Stimulated activated CD4-positive, alpha-beta T cell treated with anti-CD3 and anti-CD28 coated beads, Interleukin-15, amount 100 ng/mL, for 24 hours (primary cell): Measurements from ENCODE around the gene OLIG2.

Source experiments
- DNase-seq: peaks from one replicate; pipeline ENCODE4 v3.0.0-alpha.2; 2020

Gene OLIG2

DNA sequence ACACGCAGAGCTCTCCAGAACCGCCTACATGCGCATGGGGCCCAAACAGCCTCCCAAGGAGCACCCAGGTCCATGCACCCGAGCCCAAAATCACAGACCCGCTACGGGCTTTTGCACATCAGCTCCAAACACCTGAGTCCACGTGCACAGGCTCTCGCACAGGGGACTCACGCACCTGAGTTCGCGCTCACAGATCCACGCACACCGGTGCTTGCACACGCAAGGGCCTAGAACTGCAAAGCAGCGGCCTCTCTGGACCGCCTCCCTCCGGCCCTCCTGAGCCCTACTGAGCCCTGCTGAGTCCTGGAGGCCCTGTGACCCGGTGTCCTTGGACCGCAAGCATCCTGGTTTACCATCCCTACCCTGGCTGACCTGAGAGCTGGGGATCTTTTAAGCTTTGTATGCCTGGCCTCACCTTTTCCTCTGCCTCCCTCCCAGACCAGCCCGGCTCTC, 8.3 kb downstream of the OLIG2 start:
- no peak for DNase-seq

DNA sequence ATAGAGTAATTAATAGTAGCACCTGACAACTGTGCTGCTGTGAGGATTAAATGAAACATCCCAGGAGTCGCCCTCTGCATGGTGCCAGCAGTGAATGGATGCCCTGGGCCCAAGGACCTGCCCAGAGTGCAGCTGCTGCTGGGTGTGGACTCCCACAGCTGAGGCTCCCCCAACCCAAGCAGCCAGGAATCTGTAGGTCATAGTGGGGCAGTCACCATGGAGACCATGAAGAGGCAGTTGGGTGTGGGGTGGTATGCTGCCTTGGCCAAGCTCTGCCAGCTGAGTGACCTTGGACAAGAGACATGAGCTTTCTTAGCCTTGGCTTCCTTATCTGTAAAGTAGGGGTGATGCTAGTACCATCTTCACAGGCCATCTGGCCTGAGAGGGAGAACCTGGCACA, 9.4 kb downstream of the OLIG2 start:
- no peak for DNase-seq

DNA sequence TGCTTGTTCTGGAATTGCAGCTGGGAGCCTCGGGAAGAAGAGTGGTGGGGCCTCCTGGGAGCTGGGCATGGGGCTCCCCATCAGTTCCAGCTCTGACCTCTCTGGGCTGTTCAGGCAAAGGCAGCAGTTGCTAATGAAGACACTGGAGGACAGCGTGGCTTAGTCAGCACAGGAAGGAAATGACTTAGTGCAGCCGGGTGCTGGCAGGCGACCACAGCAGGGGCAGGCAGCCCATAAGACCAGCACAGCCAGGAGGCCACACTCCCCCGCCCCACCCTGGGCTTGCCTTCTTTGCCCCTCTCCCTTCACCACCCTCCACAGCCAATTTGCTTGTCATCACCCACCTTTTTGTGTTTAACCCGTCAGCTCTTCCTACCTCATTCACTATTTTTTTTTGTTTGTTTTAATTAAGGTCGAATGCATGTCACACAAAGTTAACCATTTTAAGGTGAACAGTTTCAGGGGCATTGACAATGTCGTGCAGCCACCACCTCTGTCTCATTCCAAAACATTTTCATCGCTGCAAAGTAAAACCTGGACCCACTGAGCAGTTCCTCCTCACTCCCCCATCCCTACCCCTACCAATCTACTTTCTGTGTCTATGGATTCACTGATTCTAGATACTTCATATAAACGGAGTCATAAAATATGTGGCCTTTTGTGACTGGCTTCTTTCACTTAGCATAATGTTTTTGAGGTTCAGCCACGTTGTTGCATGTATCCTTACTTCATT, 10.9 kb downstream of the OLIG2 start:
- peak; percentile 23 for DNase-seq

DNA sequence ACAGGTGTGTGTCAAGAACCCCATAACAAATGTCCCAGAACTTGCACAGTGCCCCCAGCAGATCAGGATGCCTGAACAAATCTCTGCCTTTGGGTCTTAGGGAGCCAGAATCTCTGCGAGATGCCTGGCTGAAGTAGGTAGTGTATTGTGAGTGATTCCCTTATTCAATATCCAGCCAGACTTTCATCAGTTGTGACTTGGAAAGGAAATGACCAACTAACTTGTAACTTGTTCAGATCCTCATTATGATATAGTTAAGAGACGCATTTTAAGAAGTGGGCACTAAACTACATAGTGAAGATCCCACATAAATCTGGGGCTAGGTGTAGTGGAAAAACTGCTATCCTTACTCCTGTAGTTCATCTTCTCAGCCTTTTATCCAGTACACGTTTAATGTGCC, 11.8 kb downstream of the OLIG2 start:
- no peak for DNase-seq

DNA sequence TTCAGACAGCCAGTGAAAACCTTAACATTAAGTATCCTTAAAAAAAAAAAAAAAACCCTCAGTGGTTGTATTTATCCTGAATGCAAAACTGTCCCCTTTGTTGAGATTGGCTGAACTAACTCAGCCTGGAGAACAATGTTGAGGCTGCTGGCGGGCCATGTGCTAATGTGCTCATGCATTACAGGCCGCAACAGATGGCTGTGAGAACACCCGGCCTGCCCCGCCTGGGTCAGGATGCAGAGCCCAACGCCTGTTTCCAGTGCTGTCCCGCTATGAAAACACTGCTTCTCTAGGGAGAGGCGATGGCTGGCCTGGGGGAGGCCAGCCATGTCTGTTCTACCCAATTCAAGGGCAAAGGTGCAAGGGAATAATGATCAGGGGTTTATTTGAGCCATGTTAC, 13.8 kb downstream of the OLIG2 start:
- no peak for DNase-seq

DNA sequence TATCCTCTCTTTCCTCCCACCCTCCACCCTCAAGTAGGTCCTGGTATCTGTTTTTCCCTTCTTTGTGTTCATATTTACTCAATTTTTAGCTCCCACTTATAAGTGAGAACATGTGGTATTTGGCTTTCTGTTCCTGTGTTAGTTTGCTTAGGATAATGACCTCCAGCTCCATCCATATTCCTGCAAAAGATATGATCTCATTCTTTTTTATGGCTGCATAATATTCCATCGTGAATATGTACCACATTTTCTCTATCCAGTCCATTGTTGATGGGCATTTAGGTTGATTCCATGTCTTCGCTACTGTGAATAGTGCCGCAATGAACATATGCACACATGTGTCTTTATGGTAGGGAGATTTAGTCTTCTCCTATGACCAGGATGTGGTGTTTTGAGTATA, 14.5 kb downstream of the OLIG2 start:
- no peak for DNase-seq

DNA sequence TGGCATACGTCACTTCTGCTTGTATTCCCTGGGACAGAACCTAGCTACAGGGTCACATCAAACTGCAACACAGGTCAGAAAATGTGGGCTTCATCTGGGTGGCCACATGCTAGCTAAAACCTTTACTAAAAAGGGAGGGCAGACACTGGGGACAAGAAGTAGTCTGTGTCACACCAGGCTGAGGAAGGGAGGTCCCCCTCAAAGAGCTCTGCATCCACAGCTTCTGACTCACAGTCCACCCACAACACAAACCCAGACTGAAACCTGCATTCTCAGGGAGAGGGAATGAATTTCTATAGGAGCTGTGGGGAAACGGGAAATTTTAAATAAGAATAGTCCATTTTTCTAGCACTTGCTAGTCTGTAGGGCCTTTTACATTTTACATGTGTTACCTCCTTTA, 16.2 kb downstream of the OLIG2 start:
- DNase-seq, result no peak

DNA sequence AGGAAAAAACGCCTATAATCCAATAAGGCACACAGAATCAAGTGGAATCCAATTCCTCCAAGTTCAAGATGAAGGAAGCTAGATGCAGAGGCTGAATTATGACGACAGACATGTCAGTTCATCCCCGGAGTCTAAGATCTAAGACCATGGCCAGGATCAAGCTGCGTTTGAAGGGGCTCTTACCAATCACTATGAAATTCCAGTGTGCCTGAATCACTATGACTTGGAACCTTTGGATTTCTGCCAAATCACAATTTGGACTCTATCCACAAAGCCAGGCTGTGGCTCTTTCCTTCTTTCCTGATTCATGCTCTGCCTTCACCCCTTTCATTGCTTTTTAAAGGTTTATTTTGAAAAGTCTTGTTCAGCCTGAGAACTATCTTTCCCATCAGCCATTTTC, 17.1 kb downstream of the OLIG2 start:
- DNase-seq, result no peak

DNA sequence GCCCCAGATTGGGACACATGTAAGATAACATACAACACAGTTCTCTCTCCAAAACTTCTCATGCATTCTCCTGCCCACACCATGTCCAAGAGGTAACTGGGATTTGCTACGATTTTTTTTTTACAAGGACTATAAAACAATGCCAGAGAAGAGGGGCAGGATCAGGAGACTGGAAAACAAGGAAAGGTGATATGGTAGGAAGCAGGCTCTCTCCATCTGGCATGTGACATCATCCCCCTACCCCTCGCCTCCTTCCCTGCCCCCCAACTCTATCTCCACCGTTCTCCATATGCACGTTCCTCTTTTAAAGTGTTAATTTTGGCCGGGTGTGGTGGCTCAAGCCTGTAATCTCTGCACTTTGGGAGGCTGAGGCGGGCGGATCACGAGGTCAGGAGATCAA, 20.7 kb downstream of the OLIG2 start:
- no peak for DNase-seq

DNA sequence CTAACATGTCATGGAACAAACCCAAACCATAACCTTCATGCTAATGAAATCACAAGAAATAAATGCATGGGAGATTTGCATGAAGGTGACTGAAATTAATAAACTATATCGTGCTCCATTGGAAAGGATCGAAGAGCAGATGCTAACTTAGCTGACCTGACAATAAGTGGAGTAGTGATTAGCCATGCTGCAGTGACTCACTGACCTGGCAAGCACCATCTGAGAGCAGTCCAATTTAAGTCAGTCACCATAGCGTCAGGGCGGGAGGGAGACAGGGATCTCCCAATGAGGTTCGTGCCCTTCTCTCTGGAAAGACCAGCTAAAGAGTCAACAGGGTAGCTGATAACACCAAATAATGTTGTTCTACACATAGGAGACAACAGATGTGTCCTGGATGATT, 21.5 kb downstream of the OLIG2 start:
- no peak for DNase-seq

DNA sequence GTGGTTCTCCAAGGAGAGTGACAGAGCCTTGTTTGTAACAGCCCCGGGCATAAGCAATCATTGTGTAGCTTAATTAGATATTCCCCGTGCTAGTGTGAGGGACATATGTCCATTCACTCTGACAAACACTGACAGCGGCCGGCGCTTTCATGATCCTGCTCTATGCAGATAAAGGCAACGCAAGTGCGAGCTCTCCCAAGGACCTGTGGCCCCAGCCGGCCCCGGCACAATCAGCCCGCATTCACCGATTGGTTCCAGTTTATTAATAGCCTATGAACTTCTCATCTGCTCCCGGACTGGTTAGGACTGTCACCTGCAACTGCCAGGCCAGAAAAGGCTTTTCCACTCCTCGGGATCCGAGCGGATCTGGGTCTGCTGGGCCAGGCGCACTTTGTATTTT, 26.2 kb downstream of the OLIG2 start:
- DNase-seq, result no peak

DNA sequence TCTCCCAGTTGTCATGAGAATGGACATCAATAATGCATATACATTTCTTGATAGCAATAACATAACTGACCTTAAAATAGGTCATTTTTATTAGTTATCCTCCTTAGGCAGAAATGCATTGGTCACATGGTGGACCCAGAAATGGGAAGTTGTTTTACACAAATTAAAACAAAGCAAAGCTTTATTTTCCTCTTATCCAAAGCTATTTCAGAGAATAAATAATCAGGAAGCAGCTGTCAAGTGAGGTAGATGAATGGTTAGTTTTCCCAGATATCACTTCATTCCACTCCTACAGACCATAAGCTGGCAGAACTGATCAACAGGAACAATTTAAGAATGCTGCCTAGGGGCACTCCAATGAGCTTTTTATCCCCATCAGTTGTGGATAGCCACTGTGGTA, 28.2 kb downstream of the OLIG2 start:
- no peak for DNase-seq

DNA sequence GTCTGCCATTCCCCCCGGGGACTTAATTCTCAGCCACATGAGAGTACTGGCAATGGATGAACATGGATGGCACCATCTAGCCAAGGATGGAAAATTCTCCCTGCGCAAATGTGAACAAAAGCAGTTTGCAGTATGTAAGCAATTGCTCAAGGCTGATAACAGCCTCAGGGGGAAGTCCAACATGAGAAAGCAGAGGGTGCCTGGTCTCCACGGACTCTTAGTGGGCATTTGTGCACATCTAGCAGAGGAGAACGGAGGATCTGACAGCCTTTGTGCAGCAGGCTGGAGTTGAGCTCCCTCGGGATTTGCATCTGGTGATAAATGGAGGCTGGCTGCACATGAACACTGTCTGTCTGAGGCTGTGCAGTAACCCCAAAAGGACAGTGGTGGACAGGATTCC, 30.3 kb downstream of the OLIG2 start:
- DNase-seq, result no peak

DNA sequence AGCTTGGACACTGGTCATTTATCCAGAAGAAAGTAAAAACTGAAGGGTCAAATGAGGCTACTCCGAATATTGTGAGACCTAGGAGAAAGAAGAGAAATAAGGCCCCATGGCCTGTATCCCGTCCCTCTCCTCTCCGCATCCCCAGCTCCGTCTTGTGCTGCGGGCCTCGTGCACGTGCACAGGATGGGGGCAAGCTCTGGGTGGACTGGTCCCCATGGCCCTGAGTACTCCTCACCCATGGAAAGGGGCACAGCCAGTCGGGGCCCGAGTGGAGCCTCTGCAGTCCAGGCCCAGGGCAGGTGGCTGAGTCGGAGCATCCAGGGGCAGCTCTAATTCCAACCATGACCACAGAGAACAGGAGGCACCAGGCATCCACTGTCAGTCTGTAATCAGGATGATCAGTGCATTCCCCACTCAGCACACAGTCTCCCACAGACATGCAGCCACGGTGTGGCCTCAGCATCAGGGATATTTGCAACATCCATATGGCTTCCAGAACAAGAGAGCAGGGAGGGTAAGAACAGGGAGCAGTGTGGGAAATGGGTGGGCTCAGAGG, 31.7 kb downstream of the OLIG2 start:
- DNase-seq, result no peak

DNA sequence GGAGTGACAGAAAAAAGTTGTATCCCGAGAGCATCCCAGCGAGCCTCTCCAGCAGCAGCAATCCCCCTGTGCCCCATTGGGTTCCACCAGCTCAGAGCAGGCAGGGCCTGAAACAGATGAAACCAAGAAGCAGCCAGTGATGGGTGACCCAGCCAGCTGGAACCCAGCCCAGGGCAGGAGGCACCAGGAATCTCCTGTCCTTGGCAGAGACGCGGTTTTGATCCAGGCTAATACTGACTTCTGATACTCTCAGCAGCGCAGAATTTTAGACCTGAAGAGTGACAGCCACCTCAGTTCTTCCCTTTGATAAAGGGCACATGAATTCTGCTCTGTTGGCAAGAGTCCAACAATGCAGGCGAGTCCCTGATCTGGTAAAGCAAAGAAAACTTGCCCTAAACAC, 32.8 kb downstream of the OLIG2 start:
- DNase-seq, result no peak

DNA sequence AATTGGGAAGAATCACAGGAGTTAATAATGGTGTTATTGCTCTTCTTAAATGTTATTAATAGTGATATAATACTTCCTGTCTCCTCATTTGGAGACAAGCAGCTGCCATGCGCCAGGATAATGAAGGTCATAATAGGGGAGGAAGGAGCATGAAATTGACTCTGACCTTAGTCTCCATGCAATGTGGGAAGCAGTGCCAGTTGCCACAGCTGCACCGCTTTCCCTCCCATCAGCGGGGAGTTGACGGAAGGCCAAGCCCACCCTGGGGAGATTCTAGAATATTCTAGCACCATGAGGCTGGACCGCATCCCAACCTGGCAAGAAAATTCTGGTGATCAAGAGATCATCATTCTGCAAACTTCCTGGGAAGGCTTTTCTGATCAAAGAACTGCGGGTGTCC, 33.2 kb downstream of the OLIG2 start:
- DNase-seq, result no peak

DNA sequence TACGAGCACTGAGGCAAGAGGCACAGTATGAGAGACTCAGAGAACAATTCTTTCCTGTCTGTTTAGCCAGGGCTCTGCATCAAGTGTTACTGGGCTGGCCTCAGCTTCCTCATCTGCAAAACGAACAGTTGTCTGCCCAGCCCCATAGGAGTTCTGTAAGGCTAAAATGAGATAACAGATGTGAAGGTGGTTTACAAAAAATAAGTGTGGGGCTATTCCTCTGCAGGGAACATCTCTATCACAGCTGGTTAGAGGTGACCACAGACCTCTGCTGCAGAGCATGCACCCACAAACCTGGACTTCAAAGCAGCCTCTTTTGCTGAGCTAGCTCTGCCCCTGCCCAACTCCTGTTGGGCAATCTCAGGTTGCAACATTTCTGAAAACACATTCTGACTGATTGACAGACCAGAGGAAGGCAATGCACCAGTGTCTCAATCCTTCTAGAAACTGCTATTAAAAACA, 33.7 kb downstream of the OLIG2 start:
- DNase-seq, result no peak

DNA sequence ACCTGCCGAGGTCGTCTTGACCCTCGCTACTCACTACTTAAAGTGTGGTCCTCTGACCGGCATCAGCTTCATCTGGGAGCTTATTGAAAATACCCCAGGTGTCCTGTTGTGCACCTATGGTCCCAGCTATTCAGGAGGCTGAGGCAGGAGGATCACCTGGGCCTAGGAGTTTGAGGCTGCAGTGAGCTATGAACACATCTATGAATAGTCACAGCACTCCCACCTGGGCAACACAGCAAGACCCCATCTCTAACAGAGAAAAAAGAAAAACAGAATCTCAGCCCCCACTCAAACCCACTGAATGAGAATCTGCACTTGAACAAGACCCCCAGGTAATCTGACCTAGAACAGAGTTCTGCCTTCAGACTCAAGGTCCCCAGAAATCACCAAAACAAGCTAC, 35.5 kb downstream of the OLIG2 start:
- no peak for DNase-seq

DNA sequence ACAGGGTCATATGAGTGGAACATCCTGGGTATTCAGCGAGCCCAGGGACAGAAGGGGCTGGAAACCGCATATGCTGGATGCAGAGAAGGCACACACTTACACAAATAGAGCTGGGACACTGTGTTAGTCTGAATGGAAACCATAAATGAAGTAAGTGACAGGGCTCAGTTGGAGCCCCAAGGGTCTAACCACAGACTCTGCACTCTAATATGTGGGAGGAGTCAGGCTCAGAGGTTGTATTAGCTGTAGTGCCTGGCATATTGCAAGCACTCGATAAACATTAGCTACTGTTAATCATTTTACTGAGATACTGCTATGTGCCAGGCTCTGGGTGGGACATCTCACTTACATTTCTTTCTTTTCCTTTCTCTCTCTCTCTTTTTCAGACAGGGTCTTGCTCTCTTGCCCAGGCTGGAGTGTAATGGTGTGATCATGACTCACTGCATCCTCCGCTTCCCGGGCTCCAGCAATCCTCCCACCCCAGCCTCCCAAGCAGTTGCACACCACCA, 37.7 kb downstream of the OLIG2 start:
- no peak for DNase-seq

DNA sequence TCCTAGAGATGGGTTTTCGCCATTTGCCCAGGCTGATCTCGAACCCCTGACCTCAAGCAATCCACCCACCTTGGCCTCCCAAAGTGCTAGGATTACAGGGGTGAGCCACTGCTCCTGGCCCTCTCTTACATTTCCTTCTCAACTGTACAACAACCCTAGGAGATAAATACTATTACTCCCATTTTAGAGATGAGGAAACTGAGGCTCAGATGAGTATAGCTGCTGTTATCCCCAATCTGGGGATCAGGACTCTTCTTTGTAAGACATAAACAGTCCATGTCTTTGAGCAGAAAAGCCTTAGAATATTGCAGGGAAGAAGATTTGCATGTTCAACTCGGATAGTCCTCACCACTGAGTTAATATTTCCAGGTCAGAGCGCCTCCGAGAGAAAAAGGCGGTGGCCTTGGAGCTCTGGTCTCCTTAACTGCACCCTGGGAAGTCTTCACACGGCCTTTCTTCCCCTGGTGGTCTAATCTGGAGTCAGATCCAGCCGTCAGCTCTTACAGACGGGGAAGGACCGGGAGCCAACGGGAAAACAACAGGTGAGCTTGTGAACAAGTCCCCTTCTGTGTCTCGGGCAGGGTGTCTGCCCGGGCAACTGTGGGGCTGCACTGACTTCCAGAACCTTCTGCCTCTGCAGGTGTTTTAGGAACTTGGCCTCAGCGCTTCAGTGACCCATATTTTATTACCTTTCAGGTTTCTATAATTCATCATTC, 38.3 kb downstream of the OLIG2 start:
- DNase-seq, result no peak

DNA sequence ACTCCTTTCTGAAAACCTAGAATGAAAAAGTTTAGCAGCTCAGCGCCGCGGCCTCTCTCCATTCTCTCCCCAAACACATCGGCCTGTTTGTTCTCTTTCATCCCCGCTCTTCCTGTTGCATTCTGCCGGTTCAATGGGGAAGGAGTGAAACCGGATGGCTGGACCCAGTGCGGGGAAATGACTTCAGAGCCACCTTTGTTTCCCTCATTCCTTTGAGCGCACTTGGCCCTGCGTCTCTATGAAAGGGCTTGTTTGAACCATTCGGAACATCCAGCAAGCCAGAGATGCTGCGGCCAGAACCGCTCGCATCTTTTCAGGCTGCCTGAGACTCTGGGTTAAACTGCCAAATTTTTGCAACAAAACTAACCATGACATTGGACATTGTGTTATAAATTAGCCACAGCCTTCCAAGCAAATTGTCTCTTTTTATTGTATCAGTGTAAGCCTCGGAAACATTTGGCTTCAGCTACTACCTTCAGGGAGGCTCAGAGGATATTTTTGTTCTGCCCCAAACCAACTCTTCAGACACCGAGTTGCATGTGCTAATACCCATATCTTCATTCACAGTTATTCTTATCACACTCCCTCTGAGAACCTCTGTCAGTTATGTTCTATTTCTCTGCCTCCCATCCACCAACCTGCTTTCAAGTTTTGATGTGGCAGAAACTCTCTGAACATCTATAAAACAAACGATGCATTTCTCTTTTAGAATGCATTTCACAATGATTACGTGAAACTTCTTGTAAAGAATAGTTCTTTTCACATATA, 39.1 kb downstream of the OLIG2 start:
- DNase-seq, result no peak

DNA sequence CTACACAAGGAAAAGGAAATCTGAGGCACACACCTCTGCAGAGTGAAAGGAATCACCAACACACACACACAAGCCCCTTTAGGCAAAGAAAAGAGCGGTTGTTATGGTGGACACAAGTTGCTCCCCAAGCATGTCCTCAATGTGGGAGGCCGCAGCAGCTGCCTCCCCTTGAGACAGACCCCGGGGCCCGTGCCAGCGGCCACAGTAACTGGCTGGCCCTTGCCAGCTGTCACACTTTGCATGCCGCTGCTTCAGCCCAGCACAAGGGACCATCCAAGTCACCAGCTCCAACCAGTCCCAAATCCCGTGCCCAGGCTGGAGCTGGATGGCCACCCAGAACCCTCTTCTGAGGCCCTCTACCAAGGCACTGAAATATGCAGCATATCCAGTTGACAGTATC, 41.3 kb downstream of the OLIG2 start:
- no peak for DNase-seq

DNA sequence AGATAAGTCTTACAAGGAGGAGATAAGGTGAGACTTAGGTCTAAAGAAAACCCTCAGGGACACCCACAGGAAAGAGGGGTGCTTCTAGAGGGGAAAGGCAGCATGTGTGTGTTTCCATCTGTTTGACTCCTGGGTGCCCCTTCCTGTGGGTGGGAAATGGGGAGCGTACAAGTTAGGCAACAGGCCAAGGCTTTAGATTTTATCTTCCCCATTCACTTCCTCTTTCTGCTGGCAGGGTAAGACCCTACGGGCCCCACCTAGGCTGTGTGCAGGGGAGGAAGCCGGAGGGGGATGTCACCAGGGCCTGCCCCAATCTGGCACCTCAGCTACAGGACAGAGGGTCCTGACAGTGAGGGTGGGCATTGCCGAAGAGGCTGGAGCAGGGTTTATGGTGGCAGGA, 41.7 kb downstream of the OLIG2 start:
- DNase-seq, result no peak
